Stomach (tissue), 4 donors: ENCODE data around the gene SMTNL2.

Source experiments
- EP300 ChIP-seq: sonication (generic); formaldehyde crosslinking; IDR thresholded peaks from one replicate; pipeline ENCODE4 v1.6.1; 2017; ENCODE audit warnings: antibody characterized with exemption
- POLR2A ChIP-seq, 4 donors: fragments of 450-650 bp; IDR thresholded peaks; one replicate each; pipeline ENCODE4 v1.6.1; 2016; ENCODE audit warnings: antibody characterized with exemption in 4 of 4, control low read depth in 2 of 4, mild to moderate bottlenecking in 1 of 4, moderate library complexity in 1 of 4
- POLR2AphosphoS5 ChIP-seq, 3 donors: sonication (generic); formaldehyde crosslinking; IDR thresholded peaks; one replicate each; pipeline ENCODE4 v1.6.1; 2016; ENCODE audit warnings: antibody characterized with exemption in 3 of 3
- TF ChIP-seq, protein P1 (sequence below), 7 experiments: fragments of 450-650 bp in 4 of 7; fragments of 200-600 bp in 3 of 7; sonication (generic) in 3 of 7; IDR thresholded peaks; one replicate each; pipeline ENCODE4 v1.5.1; 2016 to 2019; ENCODE audit warnings: antibody characterized with exemption in 7 of 7, control low read depth in 2 of 7, mild to moderate bottlenecking in 1 of 7

DNA sequence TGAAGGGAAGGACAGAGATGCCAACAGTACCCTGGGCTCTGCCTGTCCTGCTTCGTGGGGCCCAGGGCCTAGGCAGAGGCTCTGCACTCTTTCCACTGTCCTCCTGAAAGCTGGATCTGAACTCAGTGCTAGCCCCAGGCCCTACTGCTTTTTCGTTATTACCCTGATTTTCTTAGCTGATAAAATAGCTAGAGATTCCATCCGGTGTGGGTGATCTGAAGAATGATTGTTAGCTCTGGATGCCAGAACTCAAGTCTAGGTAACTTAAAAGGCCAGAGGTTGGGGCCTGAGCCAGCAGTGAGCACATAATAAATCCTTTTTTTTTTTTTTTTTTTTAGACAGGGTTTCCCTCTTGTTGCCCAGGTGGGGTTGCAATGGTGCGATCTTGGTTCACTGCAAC, 27.3 kb upstream of the SMTNL2 start:
- TF ChIP-seq, protein P1, sequence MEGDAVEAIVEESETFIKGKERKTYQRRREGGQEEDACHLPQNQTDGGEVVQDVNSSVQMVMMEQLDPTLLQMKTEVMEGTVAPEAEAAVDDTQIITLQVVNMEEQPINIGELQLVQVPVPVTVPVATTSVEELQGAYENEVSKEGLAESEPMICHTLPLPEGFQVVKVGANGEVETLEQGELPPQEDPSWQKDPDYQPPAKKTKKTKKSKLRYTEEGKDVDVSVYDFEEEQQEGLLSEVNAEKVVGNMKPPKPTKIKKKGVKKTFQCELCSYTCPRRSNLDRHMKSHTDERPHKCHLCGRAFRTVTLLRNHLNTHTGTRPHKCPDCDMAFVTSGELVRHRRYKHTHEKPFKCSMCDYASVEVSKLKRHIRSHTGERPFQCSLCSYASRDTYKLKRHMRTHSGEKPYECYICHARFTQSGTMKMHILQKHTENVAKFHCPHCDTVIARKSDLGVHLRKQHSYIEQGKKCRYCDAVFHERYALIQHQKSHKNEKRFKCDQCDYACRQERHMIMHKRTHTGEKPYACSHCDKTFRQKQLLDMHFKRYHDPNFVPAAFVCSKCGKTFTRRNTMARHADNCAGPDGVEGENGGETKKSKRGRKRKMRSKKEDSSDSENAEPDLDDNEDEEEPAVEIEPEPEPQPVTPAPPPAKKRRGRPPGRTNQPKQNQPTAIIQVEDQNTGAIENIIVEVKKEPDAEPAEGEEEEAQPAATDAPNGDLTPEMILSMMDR (IDR thresholded peaks at IDR 0.05), result no peak
- no peak for TF ChIP-seq POLR2A (IDR thresholded peaks at IDR 0.05)
- TF ChIP-seq POLR2AphosphoS5 (IDR thresholded peaks at IDR 0.05), result no peak
- TF ChIP-seq EP300, result no peak
